ENCODE data around the gene SMARCD3.

SMARCD3 gene

DNA sequence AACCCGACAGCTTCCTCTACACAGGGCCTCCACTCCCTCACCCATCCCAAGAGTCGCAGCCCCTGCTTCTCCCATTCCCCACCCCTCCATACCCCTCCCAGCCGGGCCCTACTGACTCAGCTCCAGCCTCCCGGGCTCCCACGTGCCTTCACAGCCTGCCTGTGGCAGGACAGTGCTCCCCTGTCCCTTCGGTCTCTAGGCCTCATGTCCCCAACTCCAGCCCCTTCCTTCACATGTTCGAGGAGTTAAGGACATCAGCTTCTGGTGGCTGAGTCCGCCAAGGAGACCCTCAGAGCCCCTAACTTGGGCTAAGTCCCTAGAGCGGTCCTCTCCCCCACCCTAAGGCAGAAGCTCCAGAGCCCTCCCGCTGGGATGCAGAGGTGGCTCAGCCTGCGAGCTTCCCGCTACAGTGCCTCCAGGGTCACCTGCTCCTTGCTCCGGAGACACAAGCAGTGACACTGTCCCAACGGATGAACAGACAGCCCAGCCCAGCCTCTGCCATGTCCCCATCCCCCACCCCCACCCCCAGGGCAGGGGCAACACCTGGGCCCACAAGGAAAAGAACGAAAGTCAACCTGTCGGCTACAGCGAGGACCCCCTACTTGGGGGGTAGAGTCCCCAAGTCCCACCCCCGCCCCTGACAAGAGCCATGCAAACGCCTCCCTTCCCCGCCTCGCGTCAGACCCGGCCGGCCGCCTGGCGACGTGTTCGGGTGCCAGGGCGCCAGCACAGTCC, 716 bp downstream of the SMARCD3 start:
- TF ChIP-seq ZNF274 (IDR thresholded peaks at IDR 0.05; ENCODE audit: low read depth, low read length), result no peak
- H3K4me3 ChIP-seq (ENCODE audit: low read length), result no peak overlapping the region

DNA sequence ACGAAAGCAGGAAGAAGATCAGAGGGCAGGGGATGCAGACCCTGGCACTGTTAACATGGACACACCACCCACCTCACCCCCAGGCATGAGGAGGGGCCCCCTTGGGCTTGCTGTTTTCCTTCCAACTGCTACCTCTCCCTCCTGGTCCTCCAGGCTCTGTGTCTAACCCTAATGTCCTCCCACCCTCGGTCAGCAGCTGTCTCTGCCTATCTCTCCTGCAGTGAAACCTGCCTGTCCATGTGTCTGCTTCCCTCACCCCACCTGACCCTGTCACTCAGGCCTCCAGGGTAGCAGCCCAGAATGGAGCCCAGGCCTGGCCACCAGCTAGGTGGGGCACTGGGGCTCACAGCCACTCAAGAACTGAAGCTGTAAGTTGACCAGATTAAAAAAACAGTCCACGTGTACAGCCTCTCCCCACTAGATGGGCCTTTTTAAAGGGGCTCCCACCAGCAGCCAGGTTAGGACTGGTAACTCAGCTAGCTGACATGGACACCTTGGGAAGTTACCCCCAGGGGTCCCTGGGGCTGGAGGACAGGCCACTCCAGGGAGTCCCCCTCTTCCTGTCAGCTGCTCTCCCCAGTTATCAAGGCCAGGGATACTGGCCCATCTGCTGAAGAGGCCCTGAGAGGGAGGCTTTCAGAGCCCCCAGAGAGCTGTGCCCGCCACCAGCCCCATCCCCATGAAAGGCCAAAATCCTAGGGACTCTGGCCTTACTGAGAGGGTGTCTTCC, 1.5 kb downstream of the SMARCD3 start:
- no peak for TF ChIP-seq ZNF274 (IDR thresholded peaks at IDR 0.05; ENCODE audit: low read depth, low read length)
- H3K4me3 ChIP-seq (ENCODE audit: low read length), result no peak overlapping the region

DNA sequence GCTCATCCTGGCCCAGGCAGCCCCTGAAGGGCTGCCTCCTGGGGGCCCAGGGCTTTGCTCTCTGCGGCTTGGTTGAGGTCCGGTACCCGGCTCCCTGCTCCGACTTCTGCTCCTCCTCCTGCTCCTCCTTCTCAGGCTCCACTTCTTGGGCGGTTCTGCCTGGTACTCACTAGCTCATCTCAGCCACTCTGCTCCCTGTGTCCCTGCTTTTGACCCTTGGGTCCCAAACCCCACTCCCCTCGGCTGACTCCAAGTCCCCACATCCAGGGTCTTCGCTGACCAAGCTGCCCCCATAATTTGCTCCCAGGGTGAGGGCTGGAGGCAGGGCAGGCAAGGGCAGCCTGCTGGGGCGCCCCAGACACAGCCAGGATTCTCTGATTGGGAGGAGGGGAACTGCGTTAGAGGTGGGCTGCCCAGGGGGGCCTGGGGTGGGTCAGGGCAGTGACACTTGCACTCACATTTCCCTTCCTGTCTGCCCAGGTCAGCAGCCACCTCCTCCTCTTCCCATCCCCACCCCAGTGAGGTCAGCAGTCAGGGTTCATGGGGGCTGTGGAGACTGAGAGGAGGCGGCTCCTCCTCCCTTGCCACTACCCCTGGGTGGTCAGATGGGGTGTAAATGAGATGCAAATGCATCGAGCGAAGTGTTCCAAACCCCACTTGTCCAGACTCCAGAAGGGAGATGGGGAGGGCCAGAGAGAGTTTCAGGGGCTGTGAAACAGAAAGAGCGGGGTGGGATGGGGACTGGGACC, 2.2 kb downstream of the SMARCD3 start:
- no peak overlapping the region for H3K4me3 ChIP-seq (ENCODE audit: low read length)
- no peak for TF ChIP-seq ZNF274 (IDR thresholded peaks at IDR 0.05; ENCODE audit: low read depth, low read length)

DNA sequence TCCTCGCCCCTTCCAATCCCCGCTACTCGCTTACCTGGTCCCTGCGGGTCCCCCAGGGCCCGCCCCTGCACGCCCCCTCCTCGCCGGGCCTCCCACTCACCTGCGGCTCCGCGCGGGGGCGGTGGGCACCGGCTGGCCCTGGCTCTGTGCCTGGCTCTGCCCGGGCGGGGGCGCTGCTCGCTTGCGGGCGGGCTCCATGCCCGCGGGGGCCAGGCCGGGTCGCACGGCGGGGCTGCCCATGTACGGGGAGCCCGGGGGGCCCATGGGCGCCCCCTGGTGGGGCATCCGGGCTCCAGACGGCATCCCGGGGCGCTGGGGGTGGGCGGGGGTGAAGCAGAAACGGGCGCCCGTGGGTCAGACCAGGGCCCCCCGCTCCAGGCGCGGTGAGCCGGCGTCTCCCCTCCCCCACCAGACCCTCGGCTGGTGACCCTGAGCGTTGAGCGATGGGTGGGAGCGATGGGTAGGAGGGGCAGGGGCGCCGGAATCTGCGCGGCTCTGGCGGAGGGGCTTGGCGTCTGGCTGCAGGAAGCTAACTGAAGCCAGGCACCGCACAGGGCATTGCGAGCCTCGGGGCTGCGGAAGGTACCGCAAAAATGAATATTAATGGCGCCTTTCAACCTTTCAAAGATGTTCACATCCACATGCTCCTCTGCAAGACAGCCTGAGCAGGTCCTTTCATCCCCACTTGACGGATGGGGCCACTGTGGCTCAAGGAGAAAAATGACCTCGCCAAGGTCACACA, 3.0 kb downstream of the SMARCD3 start:
- peak overlapping the region; percentile 6; the same call in 1 of the 2 replicates for H3K4me3 ChIP-seq (ENCODE audit: low read length)
- no peak for TF ChIP-seq ZNF274 (IDR thresholded peaks at IDR 0.05; ENCODE audit: low read depth, low read length)

DNA sequence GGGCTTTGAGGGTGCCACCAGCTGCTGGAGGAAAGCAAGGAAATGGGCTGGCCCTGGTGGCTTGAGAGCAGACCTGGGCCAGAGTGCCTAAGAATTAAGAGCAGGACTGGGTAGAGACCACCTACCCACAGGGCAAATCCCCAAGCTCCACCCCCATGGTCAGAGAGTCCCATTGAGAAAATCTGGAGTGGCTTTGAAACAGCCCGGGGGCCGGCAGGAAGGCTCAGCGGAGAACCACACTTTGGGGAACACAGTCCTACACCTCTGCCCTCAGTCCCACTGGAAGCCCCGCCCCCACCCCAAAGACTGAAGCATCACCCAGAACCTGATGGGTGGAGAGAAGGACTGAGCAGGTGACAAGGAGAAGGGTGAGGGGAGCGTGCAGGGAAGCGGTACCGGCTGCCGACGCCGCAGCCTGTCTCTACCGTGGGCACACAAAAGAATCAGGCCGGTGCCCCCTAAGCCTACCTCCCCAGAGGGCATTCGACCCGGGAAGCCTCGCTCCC, 3.6 kb downstream of the SMARCD3 start:
- H3K4me3 ChIP-seq (ENCODE audit: low read length), result peak overlapping the region; percentile 6; the same call in 1 of the 2 replicates
- TF ChIP-seq ZNF274 (IDR thresholded peaks at IDR 0.05; ENCODE audit: low read depth, low read length), result no peak

DNA sequence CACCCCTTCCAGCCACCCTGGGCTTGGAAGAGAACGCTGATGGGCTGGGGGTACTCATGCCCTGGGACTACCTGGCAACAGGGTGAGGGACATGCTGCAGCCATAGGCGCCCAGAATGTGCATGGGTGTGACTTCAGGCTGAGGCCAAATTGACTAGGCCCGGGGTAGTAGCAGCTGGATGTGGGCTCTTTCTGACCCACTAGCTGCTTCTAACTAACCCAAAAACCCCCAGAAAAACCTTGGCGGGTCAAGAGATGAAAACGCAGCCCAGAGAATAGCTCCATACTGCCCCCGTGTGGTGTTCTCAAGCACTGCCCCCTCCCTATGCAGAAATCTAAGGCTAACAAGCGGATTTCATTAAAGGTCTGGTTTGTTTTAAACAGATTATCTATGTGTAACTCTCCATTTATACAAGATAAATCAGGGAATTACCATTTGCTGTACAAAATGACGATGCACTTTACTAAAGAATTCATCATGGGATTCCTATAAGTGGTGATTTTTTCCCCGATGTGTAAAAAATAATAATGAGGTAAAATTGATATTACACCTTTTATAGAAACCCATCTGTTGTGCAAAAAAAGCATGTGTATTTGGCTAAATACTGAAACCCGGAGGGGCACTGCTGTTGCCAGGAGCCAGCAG, 4.2 kb downstream of the SMARCD3 start:
- no peak for TF ChIP-seq ZNF274 (IDR thresholded peaks at IDR 0.05; ENCODE audit: low read depth, low read length)
- H3K4me3 ChIP-seq (ENCODE audit: low read length), result no peak overlapping the region

DNA sequence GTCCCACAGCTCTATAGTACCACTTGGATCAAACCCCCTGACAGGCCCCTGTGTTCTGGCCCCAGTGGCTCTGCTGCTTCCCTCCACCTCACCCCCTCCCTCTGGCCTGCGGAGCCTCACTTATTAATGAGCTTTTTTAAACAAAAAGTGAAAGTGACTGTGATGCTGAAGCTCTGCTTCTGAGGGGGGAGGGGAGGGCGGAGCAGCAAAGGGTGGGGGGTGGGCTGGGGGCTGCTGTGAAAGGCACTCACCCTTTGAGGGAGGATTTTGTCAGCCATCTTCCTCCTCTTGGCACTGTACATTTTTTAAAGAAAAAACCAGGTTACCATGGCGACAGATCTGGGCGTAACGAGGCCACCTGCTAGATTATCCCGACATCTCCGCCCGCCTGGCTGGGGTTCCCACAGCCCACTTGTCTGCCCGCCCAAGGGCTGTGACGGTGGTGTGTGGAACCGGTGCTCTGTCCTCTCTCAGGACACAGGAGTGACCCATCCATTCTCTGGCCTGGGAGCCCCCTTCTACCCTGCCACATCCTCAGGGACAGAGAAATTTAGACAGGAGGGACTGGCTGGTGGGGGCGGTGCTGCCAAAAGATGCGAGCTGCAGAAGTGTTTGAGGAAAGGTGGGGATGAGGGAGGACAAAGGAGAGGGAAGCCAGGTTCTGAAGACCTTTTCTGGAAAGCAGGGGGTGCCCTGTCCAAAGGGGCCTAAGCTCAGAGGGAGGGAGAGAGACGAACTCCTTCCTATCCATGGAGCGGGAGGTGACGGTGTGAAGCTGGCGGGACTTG, 4.9 kb downstream of the SMARCD3 start:
- no peak for TF ChIP-seq ZNF274 (IDR thresholded peaks at IDR 0.05; ENCODE audit: low read depth, low read length)
- no peak overlapping the region; the same call in 1 of the 2 replicates for H3K4me3 ChIP-seq (ENCODE audit: low read length)

DNA sequence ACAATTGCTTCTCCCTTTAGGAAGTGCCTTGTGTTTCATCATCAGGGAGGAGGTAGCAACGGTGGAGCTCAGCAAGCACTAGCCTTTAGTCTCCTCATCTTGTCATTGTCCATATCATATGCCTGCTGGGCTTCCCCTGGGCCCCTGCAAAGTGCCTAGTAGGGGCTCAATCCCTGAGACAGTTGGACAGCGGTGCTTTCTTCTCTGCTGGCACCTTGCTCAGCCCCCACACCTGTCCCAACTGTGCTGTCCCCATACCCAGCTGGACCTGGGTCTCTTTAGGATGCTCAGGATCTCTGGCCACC, 5.5 kb downstream of the SMARCD3 start:
- no peak overlapping the region for H3K4me3 ChIP-seq (ENCODE audit: low read length)
- no peak for TF ChIP-seq ZNF274 (IDR thresholded peaks at IDR 0.05; ENCODE audit: low read depth, low read length)

DNA sequence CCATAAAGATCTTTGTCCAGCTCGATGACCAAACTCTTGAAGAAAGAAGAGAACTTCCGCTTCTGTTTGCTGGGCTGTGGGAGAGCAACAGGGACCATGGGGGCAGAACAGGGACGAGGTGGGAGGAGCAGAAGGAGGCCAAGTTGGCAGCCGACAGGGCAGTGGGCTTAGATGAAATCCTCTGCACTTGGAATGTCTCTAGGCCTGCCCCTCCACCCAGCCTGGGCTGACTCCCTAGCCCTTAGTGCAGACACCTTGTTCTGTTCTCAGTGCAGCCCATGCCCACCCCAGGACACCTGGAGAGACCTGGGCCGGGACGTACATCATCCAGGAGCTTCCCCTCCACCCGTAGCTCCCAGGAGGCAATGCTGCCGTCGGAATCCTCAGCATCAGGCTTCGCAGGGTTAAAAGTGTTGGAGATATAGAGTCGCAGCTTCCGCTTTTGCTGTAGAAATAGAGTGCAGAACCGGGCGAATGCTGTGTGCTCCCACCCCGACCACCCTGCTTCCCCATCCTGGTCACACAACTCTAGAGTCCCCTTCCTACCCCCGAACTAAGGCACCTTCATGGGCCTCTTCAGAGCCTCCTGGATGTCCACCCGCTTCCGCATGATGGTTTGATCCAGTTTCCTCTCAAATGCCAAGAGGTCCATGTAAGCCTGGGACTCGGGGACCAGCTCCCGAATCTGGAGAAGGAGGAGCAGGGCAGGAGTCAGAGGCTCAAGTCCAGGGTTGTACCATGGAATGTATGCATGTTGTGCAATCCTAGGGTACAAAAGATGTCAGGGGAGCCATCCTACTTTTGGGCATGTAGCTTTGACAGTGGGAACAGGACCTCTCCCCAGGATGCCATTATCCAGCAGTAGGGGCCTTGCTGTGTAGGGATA, 6.1 kb downstream of the SMARCD3 start:
- no peak overlapping the region for H3K4me3 ChIP-seq (ENCODE audit: low read length)
- TF ChIP-seq ZNF274 (IDR thresholded peaks at IDR 0.05; ENCODE audit: low read depth, low read length), result no peak

DNA sequence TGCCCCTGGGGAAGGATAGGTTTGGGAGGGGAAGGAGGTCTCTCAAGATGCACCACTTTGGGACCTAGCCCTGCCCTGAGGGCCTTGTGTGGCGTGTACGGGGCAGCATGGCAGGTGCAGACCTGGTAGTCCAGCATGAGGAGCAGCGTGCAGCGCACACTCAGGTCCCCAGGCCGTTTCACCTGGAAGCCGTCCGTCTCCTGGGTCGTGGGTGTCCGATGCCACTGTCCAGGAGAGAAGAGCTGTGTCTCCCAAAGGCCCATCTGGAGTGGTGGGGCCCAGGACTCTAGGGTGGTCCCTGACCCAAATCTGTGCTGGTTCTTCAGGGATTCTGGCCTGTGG, 6.8 kb downstream of the SMARCD3 start:
- no peak overlapping the region for H3K4me3 ChIP-seq (ENCODE audit: low read length)
- TF ChIP-seq ZNF274 (IDR thresholded peaks at IDR 0.05; ENCODE audit: low read depth, low read length), result no peak

DNA sequence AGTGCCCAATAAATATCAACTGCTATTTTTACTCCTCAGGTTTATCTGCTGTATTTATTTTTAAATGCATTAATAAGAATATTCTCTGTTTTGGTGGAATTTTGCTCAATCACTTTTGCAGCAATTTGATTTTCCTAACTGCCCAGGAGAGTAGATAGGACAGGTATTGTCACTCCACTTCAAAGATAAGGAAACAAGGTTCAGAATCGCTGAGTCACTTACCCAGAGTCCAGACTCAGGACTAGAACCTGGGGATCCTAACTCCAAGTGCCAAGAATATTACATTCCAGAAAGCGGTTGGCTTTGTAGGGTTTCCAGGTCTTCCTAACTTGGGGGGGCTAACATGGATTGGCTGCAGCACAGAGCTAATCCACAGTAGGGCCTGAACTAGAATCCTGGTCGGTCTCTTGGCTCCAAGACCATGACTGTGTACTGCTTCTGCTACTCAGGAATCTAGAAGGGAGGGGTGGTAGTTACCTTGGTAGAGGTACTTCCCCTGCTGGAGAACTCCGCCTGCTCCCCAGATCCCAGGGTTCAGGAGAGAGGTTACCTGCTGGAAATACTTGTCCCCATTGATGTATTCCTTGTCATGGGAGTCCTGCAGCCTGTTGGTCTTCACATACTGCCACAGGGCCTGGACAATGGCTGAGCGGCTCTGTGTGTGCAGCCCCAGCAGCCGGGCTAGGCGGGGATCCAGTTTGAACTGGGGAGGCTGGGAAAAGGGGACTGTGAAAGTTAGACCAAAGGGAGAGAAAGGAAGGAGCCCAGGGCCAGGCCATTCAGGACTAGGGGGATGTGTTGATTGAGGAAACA, 7.3 kb downstream of the SMARCD3 start:
- TF ChIP-seq ZNF274 (IDR thresholded peaks at IDR 0.05; ENCODE audit: low read depth, low read length), result no peak

More for the DNA sequence above, 7.3 kb downstream of the SMARCD3 start:
- no peak overlapping the region for H3K4me3 ChIP-seq (ENCODE audit: low read length)
